Neural cell (in vitro differentiated cells): ENCODE measurements around the gene PTPRD. TPM values are rescaled to one million over a fixed set of nuclear protein-coding genes. Genes with fewer than 3 reads are reported as not detected.
A peak's percentile ranks its signal among the peaks of the same experiment; 100 is the strongest.

Experiments
- H2AFZ ChIP-seq: fragments of 200-600, 300-800 bp; sonication (generic), shearing (Covaris generic); 2 replicates; pipeline ENCODE4 v1.6.0; 2014; ENCODE audit warnings: low read depth, mild to moderate bottlenecking, antibody characterized with exemption, low read length, moderate library complexity
- H3F3A ChIP-seq: fragments of 200-600 bp; shearing (Covaris generic); 2 replicates; pipeline ENCODE4 v1.6.1; 2016; ENCODE audit warnings: mild to moderate bottlenecking, moderate library complexity, mixed read lengths, antibody characterized with exemption, low read length; ENCODE audit not compliant: insufficient read depth, poor library complexity, severe bottlenecking
- H3K27ac ChIP-seq: fragments of 200-600, 300-800 bp; sonication (generic), shearing (Covaris generic); 2 replicates; pipeline ENCODE4 v1.5.1; 2014; ENCODE audit warnings: mild to moderate bottlenecking, low read length, moderate library complexity
- H3K27me3 ChIP-seq: fragments of 300-800, 200-600 bp; sonication (generic), shearing (Covaris generic); 2 replicates; pipeline ENCODE4 v1.6.0; 2014; ENCODE audit warnings: mild to moderate bottlenecking, low read depth, low read length, moderate library complexity; ENCODE audit not compliant: insufficient read depth
- H3K36me3 ChIP-seq: fragments of 300-800, 200-600 bp; sonication (generic), shearing (Covaris generic); 2 replicates; pipeline ENCODE4 v1.5.1; 2014; ENCODE audit warnings: mild to moderate bottlenecking, antibody characterized with exemption, low read length, moderate library complexity; ENCODE audit not compliant: insufficient read depth
- H3K4me2 ChIP-seq: fragments of 300-800, 200-600 bp; sonication (generic), shearing (Covaris generic); 2 replicates; pipeline ENCODE4 v1.6.0; 2014; ENCODE audit warnings: mild to moderate bottlenecking, low read length
- H3K4me3 ChIP-seq: fragments of 300-800, 200-600 bp; sonication (generic), shearing (Covaris generic); 2 replicates; pipeline ENCODE4 v1.5.1; 2014; ENCODE audit warnings: mild to moderate bottlenecking, low read length, moderate library complexity
- H3K79me2 ChIP-seq: fragments of 200-600 bp; shearing (Covaris generic); replicated peaks from 2 replicates; pipeline ENCODE4 v1.6.0; 2014; ENCODE audit warnings: mild to moderate bottlenecking, low read length, moderate library complexity; ENCODE audit not compliant: insufficient read depth
- H3K9ac ChIP-seq: fragments of 300-800, 200-600 bp; sonication (generic), shearing (Covaris generic); 2 replicates; pipeline ENCODE4 v1.6.1; 2016; ENCODE audit warnings: mild to moderate bottlenecking, low read length, mixed read lengths
- H3K9me2 ChIP-seq: fragments of 200-600 bp; shearing (Covaris generic); 2 replicates; pipeline ENCODE4 v1.6.1; 2016; ENCODE audit warnings: mild to moderate bottlenecking, low read length, mixed read lengths; ENCODE audit not compliant: insufficient read depth
- H3K9me3 ChIP-seq: fragments of 200-600, 300-800 bp; sonication (generic), shearing (Covaris generic); 2 replicates; pipeline ENCODE4 v1.6.1; 2016; ENCODE audit warnings: mild to moderate bottlenecking, mixed run types, low read length, moderate library complexity, mixed read lengths
- H4K20me1 ChIP-seq: fragments of 200-600 bp; shearing (Covaris generic); 2 replicates; pipeline ENCODE4 v1.6.1; 2016; ENCODE audit warnings: mild to moderate bottlenecking, mixed run types; ENCODE audit not compliant: insufficient read depth
- EP300 ChIP-seq: fragments of 450-650 bp; conservative IDR thresholded peaks from 2 replicates; pipeline ENCODE4 v1.6.1; 2014; ENCODE audit warnings: antibody characterized with exemption, mild to moderate bottlenecking, moderate library complexity; ENCODE audit not compliant: poor library complexity, severe bottlenecking
- POLR2AphosphoS5 ChIP-seq: IDR thresholded peaks from 2 replicates; pipeline ENCODE4 v1.6.1; 2012
- SMC3 ChIP-seq: fragments of 450-650 bp; conservative IDR thresholded peaks from 2 replicates; pipeline ENCODE4 v1.6.1; 2014; ENCODE audit warnings: antibody characterized with exemption, mild to moderate bottlenecking, moderate library complexity; ENCODE audit not compliant: poor library complexity
- TAF1 ChIP-seq: IDR thresholded peaks from 2 replicates; pipeline ENCODE4 v1.6.1; 2012; ENCODE audit warnings: low read depth
- polyA plus RNA-seq: library from polyadenylated mRNA; depleted of rRNA; stranded (reverse); fragments of >200 nt; gene quantifications from 2 replicates; pipeline ENCODE4 v1.2.3, GENCODE V29; 2014
- TF ChIP-seq, protein P1 (sequence below): fragments of 450-650 bp; IDR thresholded peaks from 2 replicates; pipeline ENCODE4 v1.5.1; 2014; ENCODE audit warnings: antibody characterized with exemption, mild to moderate bottlenecking, moderate library complexity; ENCODE audit not compliant: poor library complexity, severe bottlenecking
- TF ChIP-seq, protein P2 (sequence below): IDR thresholded peaks from 2 replicates; pipeline ENCODE4 v1.6.1; 2012; ENCODE audit warnings: borderline replicate concordance

Gene PTPRD
- polyA plus RNA-seq, 1 donor from 2014 or later = 143 TPM

DNA sequence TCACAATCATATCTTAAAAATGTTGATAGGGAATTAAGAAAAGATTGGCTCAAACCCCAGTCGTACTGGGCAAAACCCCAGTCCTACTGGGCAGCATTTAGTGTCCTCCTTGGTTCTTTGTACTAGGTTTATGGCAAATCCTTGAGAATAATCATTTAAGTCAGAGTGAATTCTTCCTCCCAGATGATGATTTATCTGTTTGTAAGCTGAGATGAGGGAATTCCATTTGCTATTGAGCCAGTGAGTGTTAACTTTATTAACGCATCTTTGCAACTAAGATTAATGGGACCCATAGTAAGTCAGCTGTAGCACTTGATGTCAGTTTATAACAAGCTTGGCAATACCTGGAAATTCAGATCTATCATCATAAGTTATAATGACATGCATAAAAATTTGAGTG, 1991.4 kb downstream of the PTPRD start:
- Histone ChIP-seq H4K20me1 (no peaks in the 10 kb centered on the region), H3K36me3 (no peaks in the 10 kb centered on the region), H3K4me2 (no peak overlapping the region), H3K27ac (peak overlapping the region; percentile 85), H3K9me3 (no peaks in the 10 kb centered on the region), H3K79me2 (peaks cover 3% of the 10 kb centered on the region), H3K9me2 (no peaks in the 10 kb centered on the region), H3K9ac (peak overlapping the region; percentile 7), H3K4me3 (no peak overlapping the region), H3K27me3 (no peaks in the 10 kb centered on the region), H3F3A (peaks cover 5% of the 10 kb centered on the region), H2AFZ (no peak overlapping the region)
- no peak for TF ChIP-seq SMC3
- TF ChIP-seq, protein P1, sequence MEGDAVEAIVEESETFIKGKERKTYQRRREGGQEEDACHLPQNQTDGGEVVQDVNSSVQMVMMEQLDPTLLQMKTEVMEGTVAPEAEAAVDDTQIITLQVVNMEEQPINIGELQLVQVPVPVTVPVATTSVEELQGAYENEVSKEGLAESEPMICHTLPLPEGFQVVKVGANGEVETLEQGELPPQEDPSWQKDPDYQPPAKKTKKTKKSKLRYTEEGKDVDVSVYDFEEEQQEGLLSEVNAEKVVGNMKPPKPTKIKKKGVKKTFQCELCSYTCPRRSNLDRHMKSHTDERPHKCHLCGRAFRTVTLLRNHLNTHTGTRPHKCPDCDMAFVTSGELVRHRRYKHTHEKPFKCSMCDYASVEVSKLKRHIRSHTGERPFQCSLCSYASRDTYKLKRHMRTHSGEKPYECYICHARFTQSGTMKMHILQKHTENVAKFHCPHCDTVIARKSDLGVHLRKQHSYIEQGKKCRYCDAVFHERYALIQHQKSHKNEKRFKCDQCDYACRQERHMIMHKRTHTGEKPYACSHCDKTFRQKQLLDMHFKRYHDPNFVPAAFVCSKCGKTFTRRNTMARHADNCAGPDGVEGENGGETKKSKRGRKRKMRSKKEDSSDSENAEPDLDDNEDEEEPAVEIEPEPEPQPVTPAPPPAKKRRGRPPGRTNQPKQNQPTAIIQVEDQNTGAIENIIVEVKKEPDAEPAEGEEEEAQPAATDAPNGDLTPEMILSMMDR = no peak
- TF ChIP-seq TAF1 = no peak
- TF ChIP-seq, protein P2, sequence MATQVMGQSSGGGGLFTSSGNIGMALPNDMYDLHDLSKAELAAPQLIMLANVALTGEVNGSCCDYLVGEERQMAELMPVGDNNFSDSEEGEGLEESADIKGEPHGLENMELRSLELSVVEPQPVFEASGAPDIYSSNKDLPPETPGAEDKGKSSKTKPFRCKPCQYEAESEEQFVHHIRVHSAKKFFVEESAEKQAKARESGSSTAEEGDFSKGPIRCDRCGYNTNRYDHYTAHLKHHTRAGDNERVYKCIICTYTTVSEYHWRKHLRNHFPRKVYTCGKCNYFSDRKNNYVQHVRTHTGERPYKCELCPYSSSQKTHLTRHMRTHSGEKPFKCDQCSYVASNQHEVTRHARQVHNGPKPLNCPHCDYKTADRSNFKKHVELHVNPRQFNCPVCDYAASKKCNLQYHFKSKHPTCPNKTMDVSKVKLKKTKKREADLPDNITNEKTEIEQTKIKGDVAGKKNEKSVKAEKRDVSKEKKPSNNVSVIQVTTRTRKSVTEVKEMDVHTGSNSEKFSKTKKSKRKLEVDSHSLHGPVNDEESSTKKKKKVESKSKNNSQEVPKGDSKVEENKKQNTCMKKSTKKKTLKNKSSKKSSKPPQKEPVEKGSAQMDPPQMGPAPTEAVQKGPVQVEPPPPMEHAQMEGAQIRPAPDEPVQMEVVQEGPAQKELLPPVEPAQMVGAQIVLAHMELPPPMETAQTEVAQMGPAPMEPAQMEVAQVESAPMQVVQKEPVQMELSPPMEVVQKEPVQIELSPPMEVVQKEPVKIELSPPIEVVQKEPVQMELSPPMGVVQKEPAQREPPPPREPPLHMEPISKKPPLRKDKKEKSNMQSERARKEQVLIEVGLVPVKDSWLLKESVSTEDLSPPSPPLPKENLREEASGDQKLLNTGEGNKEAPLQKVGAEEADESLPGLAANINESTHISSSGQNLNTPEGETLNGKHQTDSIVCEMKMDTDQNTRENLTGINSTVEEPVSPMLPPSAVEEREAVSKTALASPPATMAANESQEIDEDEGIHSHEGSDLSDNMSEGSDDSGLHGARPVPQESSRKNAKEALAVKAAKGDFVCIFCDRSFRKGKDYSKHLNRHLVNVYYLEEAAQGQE = no peak
- no peak for TF ChIP-seq EP300
- TF ChIP-seq POLR2AphosphoS5 = no peak

DNA sequence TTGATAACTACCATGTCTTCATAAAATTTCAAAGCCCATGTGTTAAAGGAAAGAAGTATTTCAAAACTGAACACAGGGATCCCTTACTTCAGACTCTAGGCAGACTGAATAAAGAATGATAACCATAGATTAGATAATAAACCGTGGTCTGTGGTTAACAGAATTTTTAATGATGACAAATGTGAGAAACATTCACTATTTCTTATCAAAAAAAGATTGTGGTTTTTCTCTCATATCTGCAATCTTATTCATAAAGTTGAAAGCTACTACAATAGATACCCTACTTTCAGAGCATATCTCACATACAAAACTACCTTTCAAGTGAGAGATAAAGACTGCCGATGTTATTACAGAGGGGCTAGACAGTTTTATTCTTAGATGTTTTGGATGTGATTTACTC, 1996.4 kb downstream of the PTPRD start:
- Histone ChIP-seq H3K36me3 (no peaks in the 10 kb centered on the region), H3K79me2 (peaks cover 3% of the 10 kb centered on the region), H3F3A (no peaks in the 10 kb centered on the region), H3K9me3 (no peaks in the 10 kb centered on the region), H3K9me2 (no peaks in the 10 kb centered on the region), H3K4me2 (no peak overlapping the region), H4K20me1 (no peaks in the 10 kb centered on the region), H3K27ac (no peak overlapping the region), H3K4me3 (no peak overlapping the region), H2AFZ (no peak overlapping the region), H3K9ac (no peak overlapping the region), H3K27me3 (no peaks in the 10 kb centered on the region)
- TF ChIP-seq, protein P1 = no peak
- TF ChIP-seq, protein P2 = no peak
